ENCODE results near the gene PMIS2.

DNA sequence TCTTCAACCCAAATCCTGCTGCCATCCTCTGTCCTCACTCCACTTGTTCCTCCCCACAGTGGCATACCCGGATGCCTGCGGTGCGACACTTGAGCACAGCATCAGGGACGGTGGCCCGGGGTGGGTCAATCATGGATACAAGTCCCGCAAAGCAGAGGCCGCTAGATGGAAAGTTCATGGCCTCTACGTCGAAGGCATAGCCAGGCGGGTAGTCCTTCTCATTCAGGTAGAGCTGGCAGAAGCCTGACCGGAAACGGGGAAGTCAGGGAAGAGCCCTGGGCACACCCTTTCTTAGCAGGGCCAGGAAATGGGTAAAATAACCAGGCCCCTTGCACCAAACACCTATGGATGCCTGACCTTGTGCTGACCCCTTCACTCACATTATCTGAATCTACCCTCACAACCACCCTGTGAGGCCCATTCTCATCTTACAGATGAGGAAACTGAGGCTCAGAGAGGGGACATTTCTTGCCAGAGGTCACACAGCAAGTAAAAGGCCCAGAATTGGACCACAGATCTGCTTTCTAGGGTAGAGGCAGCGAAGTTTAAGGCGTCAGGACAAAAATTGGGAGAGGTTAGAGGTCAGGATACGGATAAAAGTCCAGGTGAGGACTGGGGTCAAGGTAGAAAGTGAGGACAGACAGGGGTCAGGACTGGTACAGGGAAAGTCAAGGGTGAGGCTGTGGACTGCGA lies 29.0 kb upstream of the PMIS2 start:
- TF ChIP-seq, protein P1, sequence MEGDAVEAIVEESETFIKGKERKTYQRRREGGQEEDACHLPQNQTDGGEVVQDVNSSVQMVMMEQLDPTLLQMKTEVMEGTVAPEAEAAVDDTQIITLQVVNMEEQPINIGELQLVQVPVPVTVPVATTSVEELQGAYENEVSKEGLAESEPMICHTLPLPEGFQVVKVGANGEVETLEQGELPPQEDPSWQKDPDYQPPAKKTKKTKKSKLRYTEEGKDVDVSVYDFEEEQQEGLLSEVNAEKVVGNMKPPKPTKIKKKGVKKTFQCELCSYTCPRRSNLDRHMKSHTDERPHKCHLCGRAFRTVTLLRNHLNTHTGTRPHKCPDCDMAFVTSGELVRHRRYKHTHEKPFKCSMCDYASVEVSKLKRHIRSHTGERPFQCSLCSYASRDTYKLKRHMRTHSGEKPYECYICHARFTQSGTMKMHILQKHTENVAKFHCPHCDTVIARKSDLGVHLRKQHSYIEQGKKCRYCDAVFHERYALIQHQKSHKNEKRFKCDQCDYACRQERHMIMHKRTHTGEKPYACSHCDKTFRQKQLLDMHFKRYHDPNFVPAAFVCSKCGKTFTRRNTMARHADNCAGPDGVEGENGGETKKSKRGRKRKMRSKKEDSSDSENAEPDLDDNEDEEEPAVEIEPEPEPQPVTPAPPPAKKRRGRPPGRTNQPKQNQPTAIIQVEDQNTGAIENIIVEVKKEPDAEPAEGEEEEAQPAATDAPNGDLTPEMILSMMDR (conservative IDR thresholded peaks at IDR 0.05; ENCODE audit: low read length) = no peak
- no peak for TF ChIP-seq EZH2phosphoT487 (IDR thresholded peaks at IDR 0.05; ENCODE audit: borderline replicate concordance)

All from Loucy (cell line).